ENCODE measurements around the gene DYNC1LI1. TPM values are rescaled to one million over a fixed set of nuclear protein-coding genes. Genes with fewer than 3 reads are reported as not detected.

DYNC1LI1 gene
- 181 TPM for total RNA-seq (ENCODE audit: unreplicated experiment)
- long read RNA-seq, transcript DYNC1LI1-201 (13 exons, 2,504 nt): major isoform, 90 of 116 reads
- long read RNA-seq, partial matches to known transcripts: 12 of 116 reads
- long read RNA-seq, other reads (novel, unspliced or antisense): 11 of 116 reads

DNA sequence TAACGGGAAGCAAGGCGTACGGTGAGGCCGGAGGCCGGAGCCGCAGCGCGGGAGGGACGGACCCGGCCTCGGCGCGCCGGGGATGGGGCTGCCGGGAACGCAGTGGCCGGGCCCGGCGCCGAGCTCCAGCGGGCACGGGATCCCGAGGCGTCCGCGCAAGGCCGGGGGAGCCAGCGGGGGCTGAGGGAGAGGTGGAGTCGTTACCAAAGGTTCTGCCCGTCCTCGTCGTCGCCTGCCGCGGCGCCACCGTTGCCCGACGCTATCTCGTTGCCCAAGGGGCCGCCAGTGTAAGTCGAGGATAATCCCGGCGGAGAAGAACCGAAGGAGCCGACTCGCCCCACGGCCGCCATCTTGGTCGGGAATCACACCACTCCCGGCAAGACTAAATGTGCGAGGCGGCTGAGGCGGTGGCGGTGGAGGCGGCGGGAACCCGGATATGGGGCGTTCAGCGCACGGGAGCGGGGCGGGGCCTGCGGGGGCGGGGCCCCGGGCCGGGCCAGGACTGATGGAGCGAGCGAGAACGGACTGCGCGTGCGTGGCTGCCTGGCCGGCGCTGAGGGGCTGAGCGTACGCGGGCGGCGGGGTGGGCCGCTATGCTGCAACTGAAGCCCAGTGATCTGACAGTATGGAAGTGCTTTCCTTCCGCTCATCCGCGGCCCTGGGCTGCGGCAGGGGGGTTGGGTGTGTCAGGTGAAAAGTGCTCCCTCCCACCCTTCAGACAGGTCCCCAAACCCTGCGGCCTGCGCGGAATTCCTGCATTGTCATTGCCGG is at the start of gene DYNC1LI1:
TSS of gene DYNC1LI1 (minus strand) at position 438 of the 771 bp plus-strand sequence. CDS start at position 350, 88 bp downstream.
- Mint-ChIP-seq H3K36me3 (ENCODE audit: unreplicated experiment) (no peaks in the 10 kb centered on the region), H3K4me1 (ENCODE audit: low read depth, unreplicated experiment) (peaks cover 17% of the 10 kb centered on the region), H3K9me3 (ENCODE audit: unreplicated experiment) (peaks cover 15% of the 10 kb centered on the region), H3K27ac (ENCODE audit: unreplicated experiment) (peak within 1 kb of the TSS; percentile 99), H3K27me3 (ENCODE audit: unreplicated experiment) (peaks cover 6% of the 10 kb centered on the region), H3K4me3 (ENCODE audit: unreplicated experiment) (peak within 1 kb of the TSS; percentile 93)
- TF ChIP-seq, protein P1, sequence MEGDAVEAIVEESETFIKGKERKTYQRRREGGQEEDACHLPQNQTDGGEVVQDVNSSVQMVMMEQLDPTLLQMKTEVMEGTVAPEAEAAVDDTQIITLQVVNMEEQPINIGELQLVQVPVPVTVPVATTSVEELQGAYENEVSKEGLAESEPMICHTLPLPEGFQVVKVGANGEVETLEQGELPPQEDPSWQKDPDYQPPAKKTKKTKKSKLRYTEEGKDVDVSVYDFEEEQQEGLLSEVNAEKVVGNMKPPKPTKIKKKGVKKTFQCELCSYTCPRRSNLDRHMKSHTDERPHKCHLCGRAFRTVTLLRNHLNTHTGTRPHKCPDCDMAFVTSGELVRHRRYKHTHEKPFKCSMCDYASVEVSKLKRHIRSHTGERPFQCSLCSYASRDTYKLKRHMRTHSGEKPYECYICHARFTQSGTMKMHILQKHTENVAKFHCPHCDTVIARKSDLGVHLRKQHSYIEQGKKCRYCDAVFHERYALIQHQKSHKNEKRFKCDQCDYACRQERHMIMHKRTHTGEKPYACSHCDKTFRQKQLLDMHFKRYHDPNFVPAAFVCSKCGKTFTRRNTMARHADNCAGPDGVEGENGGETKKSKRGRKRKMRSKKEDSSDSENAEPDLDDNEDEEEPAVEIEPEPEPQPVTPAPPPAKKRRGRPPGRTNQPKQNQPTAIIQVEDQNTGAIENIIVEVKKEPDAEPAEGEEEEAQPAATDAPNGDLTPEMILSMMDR (IDR thresholded peaks at IDR 0.05; ENCODE audit: partially characterized antibody, unreplicated experiment): no peak
- DNase-seq: peak; percentile 99

DNA sequence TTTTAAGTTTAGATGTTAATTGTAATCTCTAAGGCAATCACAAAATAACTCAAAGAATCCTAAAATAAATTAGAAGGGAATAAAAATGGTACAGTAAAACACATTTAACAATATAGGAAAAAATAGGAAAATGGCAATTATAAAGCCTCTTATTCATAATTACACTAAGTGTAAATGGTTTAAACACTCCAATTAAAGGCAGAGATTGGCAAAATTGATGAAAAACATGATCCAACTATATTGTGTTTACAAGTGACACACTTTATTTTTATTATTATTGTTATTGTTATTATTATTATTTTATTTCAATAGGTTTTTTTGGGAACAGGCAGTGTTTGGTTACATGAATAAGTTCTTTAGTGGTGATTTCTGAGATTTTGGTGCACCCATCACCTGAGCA is 48.7 kb upstream of the DYNC1LI1 start:
- peaks cover 21% of the 10 kb centered on the region for H3K36me3 Mint-ChIP-seq (ENCODE audit: unreplicated experiment)
- H3K9me3 Mint-ChIP-seq (ENCODE audit: unreplicated experiment): peaks cover 6% of the 10 kb centered on the region
- TF ChIP-seq, protein P1 (IDR thresholded peaks at IDR 0.05; ENCODE audit: partially characterized antibody, unreplicated experiment): no peak
- no peak overlapping the region for H3K4me3 Mint-ChIP-seq (ENCODE audit: unreplicated experiment)
- no peaks in the 10 kb centered on the region for H3K27me3 Mint-ChIP-seq (ENCODE audit: unreplicated experiment)
- no peak overlapping the region for H3K27ac Mint-ChIP-seq (ENCODE audit: unreplicated experiment)
- H3K4me1 Mint-ChIP-seq (ENCODE audit: low read depth, unreplicated experiment): no peaks in the 10 kb centered on the region
- DNase-seq: no peak

- no peaks in the 10 kb centered on the region for H3K27me3 Mint-ChIP-seq (ENCODE audit: unreplicated experiment)
- H3K9me3 Mint-ChIP-seq (ENCODE audit: unreplicated experiment): peaks cover 4% of the 10 kb centered on the region
- H3K4me1 Mint-ChIP-seq (ENCODE audit: low read depth, unreplicated experiment): no peaks in the 10 kb centered on the region
- DNase-seq: no peak
- TF ChIP-seq, protein P1 (IDR thresholded peaks at IDR 0.05; ENCODE audit: partially characterized antibody, unreplicated experiment): no peak
- no peak overlapping the region for H3K4me3 Mint-ChIP-seq (ENCODE audit: unreplicated experiment)
- peaks cover 21% of the 10 kb centered on the region for H3K36me3 Mint-ChIP-seq (ENCODE audit: unreplicated experiment)
- H3K27ac Mint-ChIP-seq (ENCODE audit: unreplicated experiment): no peak overlapping the region
Observed at GRCh38 chr3:32616267-32616962, 45.8 kb upstream of the DYNC1LI1 start.

GRCh38 chr3:32614956-32615355 is 44.3 kb upstream of the DYNC1LI1 start:
- H3K4me1 Mint-ChIP-seq (ENCODE audit: low read depth, unreplicated experiment): no peaks in the 10 kb centered on the region
- TF ChIP-seq, protein P1 (IDR thresholded peaks at IDR 0.05; ENCODE audit: partially characterized antibody, unreplicated experiment): no peak
- H3K36me3 Mint-ChIP-seq (ENCODE audit: unreplicated experiment): peaks cover 13% of the 10 kb centered on the region
- peaks cover 2% of the 10 kb centered on the region for H3K9me3 Mint-ChIP-seq (ENCODE audit: unreplicated experiment)
- H3K4me3 Mint-ChIP-seq (ENCODE audit: unreplicated experiment): no peak overlapping the region
- H3K27ac Mint-ChIP-seq (ENCODE audit: unreplicated experiment): no peak overlapping the region
- H3K27me3 Mint-ChIP-seq (ENCODE audit: unreplicated experiment): no peaks in the 10 kb centered on the region
- DNase-seq: no peak

Measured in glutamatergic neuron (in vitro differentiated cells).